ENCODE measurements around the gene FREM2.

- TF ChIP-seq EZH2 (optimal IDR thresholded peaks at IDR 0.05; ENCODE audit: low read depth, low read length), result no peak
- TF ChIP-seq CTCF (IDR thresholded peaks at IDR 0.05; ENCODE audit: low read length), result no peak
Measured at GRCh38 chr13:38803531-38803930, 116.7 kb downstream of the FREM2 start.

All from MM.1S (cell line).